A673 (cell line): ENCODE data around the gene PDAP1. TPM values are rescaled to one million over a fixed set of nuclear protein-coding genes. Genes with fewer than 3 reads are reported as not detected.

ENCODE experiments used
- BruUV-seq: library from RNA; stranded (reverse); fragments of 400-500 nt; replicated peaks from 2 replicates; lab custom pipeline; 2021; lab: Mats Ljungman, UMichigan
- CTCF ChIA-PET: fragments of 300-600 bp; sonication (Branson Sonifier 250); formaldehyde crosslinking; loops from one replicate; lab custom pipeline; 2022; ENCODE audit warnings: antibody characterized with exemption; lab: Charles Lee
- POLR2A ChIA-PET: fragments of 300-600 bp; sonication (Branson Sonifier 250); formaldehyde crosslinking; loops from one replicate; lab custom pipeline; 2022; ENCODE audit warnings: antibody characterized with exemption; ENCODE audit not compliant: low non-redundant PET; lab: Charles Lee
- DNase-seq: peaks from one replicate; pipeline ENCODE4 v3.0.0-alpha.2; 2015; ENCODE audit warnings: low spot score
- H3K27ac ChIP-seq: fragments of 200-600 bp; sonication (generic); 2 replicates; pipeline ENCODE4 v1.5.1; 2016; ENCODE audit warnings: mixed run types, low read depth, mild to moderate bottlenecking, mixed read lengths, antibody characterized with exemption, low read length; ENCODE audit not compliant: poor library complexity, severe bottlenecking
- H3K27me3 ChIP-seq: fragments of 200-600 bp; sonication (generic); replicated peaks from 2 replicates; pipeline ENCODE4 v1.6.1; 2017; ENCODE audit warnings: mixed run types, low read depth, mild to moderate bottlenecking, mixed read lengths, antibody characterized with exemption, low read length; ENCODE audit not compliant: insufficient read depth, poor library complexity
- H3K36me3 ChIP-seq: fragments of 200-600 bp; sonication (generic); 2 replicates; pipeline ENCODE4 v1.6.1; 2016; ENCODE audit warnings: mixed run types, mild to moderate bottlenecking, mixed read lengths, antibody characterized with exemption, low read length; ENCODE audit not compliant: insufficient read depth, poor library complexity, severe bottlenecking
- H3K4me1 ChIP-seq: fragments of 200-600 bp; sonication (generic); 2 replicates; pipeline ENCODE4 v1.6.1; 2017; ENCODE audit warnings: mixed run types, mild to moderate bottlenecking, mixed read lengths, antibody characterized with exemption, low read length; ENCODE audit not compliant: insufficient read depth, poor library complexity, severe bottlenecking
- H3K4me3 ChIP-seq: fragments of 200-600 bp; sonication (generic); 2 replicates; pipeline ENCODE4 v1.5.1; 2016; ENCODE audit warnings: low read depth, mixed run types, mild to moderate bottlenecking, mixed read lengths, low read length; ENCODE audit not compliant: poor library complexity, severe bottlenecking
- H3K9me3 ChIP-seq: fragments of 200-600 bp; sonication (generic); 2 replicates; pipeline ENCODE4 v1.6.1; 2016; ENCODE audit warnings: mixed run types, low read depth, mild to moderate bottlenecking, mixed read lengths, antibody characterized with exemption, low read length; ENCODE audit not compliant: poor library complexity, severe bottlenecking
- EZH2 ChIP-seq: fragments of 200-600 bp; sonication (generic); IDR thresholded peaks from 2 replicates; pipeline ENCODE4 v1.6.1; 2017; ENCODE audit warnings: borderline replicate concordance, low read depth, mild to moderate bottlenecking, mixed read lengths, antibody characterized with exemption, low read length; ENCODE audit not compliant: poor library complexity, severe bottlenecking
- intact Hi-C: fragments of 100-400 bp; cut with micrococcal nuclease; formaldehyde crosslinking; loops from one replicate; pipeline ENCODE4 v1.10.0; 2022; ENCODE audit not compliant: unreplicated experiment
- total RNA-seq: library from RNA; stranded (reverse); gene quantifications from 2 replicates; pipeline ENCODE4 v1.2.3, GENCODE V29; 2021
- TF ChIP-seq, protein P1 (sequence below): fragments of 300-800, 200-600 bp; sonication (generic); conservative IDR thresholded peaks from 2 replicates; pipeline ENCODE4 v1.5.1; 2017; ENCODE audit warnings: low read depth, mild to moderate bottlenecking, antibody characterized with exemption, low read length, moderate library complexity, mixed read lengths

PDAP1 gene
- total RNA-seq, 1 experiment from 2014 or later, result 164 TPM

DNA sequence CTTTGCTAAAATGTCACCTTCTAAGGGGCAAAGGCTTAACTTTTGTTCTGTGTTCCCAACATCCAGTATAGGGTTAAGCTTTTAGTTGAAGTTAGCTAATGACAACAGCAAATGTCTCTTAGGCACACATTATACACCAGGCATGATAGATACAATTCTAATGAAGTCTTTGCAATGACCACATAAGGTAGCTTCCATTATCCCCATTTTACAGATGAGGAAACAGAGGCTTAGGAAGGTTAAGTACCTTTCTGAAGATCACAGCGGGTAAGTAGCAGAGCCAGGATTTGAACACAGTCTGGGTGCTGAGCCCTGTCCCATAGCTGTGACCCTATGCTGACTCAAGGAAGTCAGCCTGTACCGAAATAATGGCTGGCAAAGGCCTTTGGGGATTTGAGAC is 2.2 kb upstream of the PDAP1 start:
- H3K4me1 ChIP-seq, result peaks cover 22% of the 10 kb centered on the region
- POLR2A ChIA-PET, result interaction anchor here (0.6 kb wide), 1 partner anchor 12 kb away, joined by 3 read pairs; no protein-coding TSS in a partner anchor
- peak overlapping the region; percentile 99 for H3K27ac ChIP-seq
- DNase-seq, result no peak
- no TSS peak for BruUV-seq
- no peak overlapping the region for H3K4me3 ChIP-seq
- TF ChIP-seq, protein P1, sequence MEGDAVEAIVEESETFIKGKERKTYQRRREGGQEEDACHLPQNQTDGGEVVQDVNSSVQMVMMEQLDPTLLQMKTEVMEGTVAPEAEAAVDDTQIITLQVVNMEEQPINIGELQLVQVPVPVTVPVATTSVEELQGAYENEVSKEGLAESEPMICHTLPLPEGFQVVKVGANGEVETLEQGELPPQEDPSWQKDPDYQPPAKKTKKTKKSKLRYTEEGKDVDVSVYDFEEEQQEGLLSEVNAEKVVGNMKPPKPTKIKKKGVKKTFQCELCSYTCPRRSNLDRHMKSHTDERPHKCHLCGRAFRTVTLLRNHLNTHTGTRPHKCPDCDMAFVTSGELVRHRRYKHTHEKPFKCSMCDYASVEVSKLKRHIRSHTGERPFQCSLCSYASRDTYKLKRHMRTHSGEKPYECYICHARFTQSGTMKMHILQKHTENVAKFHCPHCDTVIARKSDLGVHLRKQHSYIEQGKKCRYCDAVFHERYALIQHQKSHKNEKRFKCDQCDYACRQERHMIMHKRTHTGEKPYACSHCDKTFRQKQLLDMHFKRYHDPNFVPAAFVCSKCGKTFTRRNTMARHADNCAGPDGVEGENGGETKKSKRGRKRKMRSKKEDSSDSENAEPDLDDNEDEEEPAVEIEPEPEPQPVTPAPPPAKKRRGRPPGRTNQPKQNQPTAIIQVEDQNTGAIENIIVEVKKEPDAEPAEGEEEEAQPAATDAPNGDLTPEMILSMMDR, result no peak
- no peak for TF ChIP-seq EZH2
- intact Hi-C loops, result no loop called here
- no peaks in the 10 kb centered on the region for H3K27me3 ChIP-seq
- CTCF ChIA-PET, result no interaction called here
- H3K9me3 ChIP-seq, result no peaks in the 10 kb centered on the region
- H3K36me3 ChIP-seq, result peaks cover 50% of the 10 kb centered on the region

DNA sequence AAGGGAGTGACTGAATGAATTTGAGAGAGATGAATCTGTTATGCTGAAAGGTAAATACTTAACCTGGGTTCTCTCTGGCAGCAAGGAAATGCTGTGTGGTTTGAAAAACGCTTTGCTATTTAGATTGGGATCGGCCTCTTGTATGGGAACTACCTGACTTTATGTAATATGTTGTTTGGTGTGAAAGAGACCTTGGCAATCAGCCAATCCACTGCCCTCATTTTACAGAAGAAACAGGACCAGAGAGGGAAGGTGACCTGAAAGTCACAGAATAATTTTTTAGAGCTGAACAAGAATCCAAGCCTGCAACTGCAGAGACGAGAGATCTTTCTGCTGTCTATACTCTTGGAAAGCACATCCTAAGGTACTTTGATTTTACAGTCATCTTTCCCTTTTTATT is 1.4 kb upstream of the PDAP1 start:
- ChIA-PET CTCF (no interaction called here), POLR2A (no interaction called here)
- TF ChIP-seq EZH2, result no peak
- TF ChIP-seq, protein P1, result no peak
- Histone ChIP-seq H3K27me3 (no peaks in the 10 kb centered on the region), H3K36me3 (peaks cover 44% of the 10 kb centered on the region), H3K4me1 (peaks cover 22% of the 10 kb centered on the region), H3K4me3 (peak overlapping the region; percentile 97), H3K27ac (peak overlapping the region; percentile 99), H3K9me3 (no peaks in the 10 kb centered on the region)
- BruUV-seq, result no TSS peak
- no peak for DNase-seq
- intact Hi-C loops, result no loop called here

DNA sequence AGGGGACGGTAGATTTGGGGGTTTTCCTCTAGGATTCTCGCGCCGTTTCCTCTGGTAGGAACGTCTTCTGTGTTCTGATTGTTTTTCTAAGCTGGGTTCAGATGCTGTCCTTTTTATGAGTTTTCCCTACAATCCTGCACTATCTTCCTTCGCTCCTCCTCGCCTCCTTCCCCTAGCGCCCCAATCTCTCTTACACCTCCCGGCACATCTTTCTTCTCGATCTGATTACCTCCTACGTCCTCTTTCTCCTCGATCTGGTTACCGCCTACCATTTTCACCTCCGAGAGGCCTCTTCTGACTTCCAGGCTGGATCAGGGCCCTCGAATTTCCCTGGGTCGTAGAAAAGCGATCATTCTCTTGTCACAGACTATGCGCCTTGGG is 785 bp upstream of the PDAP1 start:
- ChIA-PET CTCF (no interaction called here), POLR2A (interaction anchor here (0.5 to 0.8 kb wide), 3 partner anchors 14 to 149 kb away, joined by 3 read pairs; partner anchors contain the start of gene ZNF655)
- TF ChIP-seq EZH2, result no peak
- TF ChIP-seq, protein P1, result no peak
- peaks cover 44% of the 10 kb centered on the region for H3K36me3 ChIP-seq
- peak overlapping the region; percentile 99 for H3K27ac ChIP-seq
- no peaks in the 10 kb centered on the region for H3K27me3 ChIP-seq
- BruUV-seq, result TSS peak; percentile 39
- H3K4me1 ChIP-seq, result peaks cover 22% of the 10 kb centered on the region
- H3K9me3 ChIP-seq, result no peaks in the 10 kb centered on the region
- intact Hi-C loops, result no loop called here
- H3K4me3 ChIP-seq, result peak overlapping the region; percentile 97
- DNase-seq, result no peak
